HG02973 (cell line): ENCODE data around the gene AP3S1.
"Not testable (repeated sequence)": the region's sequence is repeated elsewhere in the genome, so short reads cannot be mapped to it uniquely, and the experiment has no call there.

ENCODE experiments used
- ATAC-seq: cut with Tn5 transposase; IDR thresholded peaks from one replicate; pipeline ENCODE4 v1.9.1; 2021; ENCODE audit warnings: moderate library complexity; ENCODE audit not compliant: unreplicated experiment

Gene AP3S1

DNA sequence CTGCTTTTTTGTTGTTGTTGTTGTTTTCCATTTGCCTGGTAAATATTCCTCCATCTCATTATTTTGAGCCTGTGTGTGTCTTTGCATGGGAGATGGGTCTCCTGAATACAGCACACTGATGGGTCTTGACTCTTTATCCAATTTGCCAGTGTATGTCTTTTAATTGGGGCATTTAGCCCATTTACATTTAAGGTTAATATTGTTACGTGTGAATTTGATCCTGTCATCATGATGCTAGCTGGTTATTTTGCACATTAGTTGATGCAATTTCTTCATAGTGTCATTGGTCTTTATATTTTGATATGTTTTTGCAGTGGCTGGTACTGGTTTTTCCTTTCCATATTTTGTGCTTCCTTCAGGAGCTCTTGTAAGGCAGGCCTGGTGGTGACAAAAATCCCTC lies 16.8 kb upstream of the AP3S1 start:
- not testable (repeated sequence) for ATAC-seq

DNA sequence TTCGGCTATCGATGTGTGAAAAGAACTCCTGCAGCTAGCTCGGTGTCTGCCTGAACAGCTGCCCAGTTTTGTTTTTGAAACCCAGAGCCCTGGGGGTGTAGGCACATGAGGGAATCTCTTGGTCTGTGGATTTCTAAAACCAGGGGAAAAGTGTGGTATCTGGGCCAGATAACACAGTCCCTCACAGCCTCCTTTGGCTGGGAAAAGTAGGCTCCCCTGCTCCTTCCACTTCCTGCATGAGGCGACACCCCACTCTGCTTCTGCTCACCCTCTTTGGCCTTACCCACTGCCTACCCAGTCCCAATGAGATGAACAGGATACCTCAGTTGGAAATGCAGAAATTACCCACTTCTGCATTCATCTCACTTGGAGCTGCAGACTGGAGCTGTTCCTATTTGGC lies 15.8 kb upstream of the AP3S1 start:
- no peak for ATAC-seq

DNA sequence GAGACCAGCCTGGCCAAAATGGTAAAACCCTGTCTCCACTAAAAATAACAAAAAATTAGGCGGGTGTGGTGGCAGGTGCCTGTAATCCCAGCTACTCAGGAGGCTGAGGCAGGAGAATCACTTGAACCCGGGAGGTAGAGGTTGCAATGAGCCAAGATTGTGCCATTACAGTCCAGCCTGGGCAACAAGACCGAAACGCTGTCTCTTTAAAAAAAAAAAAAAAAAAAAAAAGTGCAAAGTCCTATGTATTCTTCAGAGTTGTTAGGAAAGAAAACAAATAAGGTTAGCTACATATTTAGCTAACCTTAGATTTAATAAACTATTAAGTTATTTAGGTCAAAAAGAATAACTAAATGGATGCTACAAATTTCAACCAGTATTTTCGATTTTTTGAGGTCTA lies 11.8 kb upstream of the AP3S1 start:
- ATAC-seq = no peak

DNA sequence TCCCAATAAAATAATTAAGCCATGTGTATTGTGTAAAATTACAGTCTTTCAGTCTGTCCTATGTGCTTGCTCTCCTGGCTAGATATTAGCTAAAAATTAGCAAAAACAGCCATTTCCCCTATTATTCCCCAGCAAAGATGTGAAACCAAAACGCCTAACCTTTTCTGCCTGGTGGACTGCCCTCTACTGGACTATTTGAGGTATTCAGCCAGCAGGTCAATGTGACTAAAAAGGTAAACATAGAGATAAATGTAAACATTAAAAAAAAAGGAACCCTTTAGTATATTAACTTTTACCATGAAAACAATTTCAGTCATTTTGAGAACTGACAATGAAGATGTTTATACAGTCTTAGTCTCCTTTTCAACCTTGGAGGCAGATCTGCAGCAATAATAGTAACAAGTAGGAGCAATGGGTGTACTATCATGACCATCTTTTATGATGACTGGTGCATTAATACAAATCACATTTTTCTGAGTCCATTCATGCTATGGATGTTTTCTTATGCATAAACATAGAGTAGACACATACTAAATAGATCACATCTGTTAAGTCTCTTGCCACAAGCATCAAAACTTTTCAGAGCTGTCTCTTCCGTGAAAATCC lies 10.5 kb upstream of the AP3S1 start:
- ATAC-seq = peak; percentile 69

DNA sequence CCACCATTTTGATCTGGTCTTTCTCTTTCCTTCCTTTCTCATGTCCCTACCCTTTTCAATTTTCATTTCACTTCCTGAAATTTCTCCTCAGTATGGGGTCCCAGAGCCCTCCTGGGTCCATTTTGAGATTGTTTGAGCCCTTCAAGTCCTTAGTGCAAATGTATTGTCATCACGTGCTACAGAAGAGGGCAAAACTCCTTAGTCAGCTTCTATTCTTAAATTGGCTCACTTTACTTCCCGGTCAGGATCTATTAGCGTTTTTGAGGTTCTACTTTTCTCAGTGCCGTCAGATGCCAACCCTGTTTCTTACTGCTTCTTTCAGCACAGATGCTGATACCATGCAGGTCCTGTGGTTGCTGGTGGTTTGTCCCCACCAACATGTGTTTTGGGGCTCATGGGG lies 6.3 kb upstream of the AP3S1 start:
- no peak for ATAC-seq

DNA sequence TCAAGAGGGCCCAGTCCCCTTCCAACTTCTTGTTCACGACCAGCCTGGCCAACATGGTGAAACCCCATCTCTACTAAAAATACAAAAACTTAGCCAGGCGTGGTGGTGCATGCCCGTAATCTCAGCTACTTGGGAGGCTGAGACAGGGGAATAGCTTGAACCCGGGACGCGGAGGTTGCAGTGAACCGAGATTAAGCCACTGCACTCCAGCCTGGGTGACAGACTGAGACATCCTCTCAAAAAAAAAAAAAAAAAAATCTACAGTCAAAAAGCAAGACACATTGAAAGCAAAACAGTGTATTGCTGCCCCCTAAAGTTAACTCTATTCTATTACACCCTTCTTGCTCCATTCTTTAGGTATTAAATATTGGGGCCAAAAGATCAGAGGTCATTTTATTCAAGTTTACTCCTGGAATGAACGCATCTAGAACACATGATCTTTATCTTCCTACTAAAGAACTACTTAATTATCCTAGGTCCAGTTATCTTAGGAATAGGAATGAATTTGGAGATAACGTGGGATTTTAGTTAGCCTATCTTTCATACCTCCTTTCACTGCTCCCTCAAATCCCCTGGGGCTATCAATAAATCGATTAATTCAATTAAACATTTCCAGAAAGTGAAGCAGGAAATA lies 2.7 kb upstream of the AP3S1 start:
- ATAC-seq = no peak

DNA sequence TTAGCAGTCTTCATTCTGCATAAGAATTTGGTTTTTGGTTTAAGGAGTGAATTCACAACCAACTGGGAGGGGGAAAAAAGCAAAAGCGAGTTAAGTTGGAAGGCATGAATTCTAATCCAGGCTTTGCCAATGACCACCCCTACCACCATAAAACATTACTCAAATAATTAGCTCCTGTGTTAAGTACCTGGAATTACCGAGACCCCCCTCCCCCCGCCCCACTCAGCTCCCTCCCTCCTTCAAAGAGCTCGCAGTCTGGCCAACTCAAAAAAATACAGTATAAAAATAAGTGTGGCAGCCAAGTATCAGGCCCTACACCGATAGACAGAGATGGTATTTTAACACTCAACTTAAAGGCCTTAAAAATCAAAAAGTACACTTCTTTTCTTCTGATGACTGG lies 862 bp upstream of the AP3S1 start:
- no peak for ATAC-seq

DNA sequence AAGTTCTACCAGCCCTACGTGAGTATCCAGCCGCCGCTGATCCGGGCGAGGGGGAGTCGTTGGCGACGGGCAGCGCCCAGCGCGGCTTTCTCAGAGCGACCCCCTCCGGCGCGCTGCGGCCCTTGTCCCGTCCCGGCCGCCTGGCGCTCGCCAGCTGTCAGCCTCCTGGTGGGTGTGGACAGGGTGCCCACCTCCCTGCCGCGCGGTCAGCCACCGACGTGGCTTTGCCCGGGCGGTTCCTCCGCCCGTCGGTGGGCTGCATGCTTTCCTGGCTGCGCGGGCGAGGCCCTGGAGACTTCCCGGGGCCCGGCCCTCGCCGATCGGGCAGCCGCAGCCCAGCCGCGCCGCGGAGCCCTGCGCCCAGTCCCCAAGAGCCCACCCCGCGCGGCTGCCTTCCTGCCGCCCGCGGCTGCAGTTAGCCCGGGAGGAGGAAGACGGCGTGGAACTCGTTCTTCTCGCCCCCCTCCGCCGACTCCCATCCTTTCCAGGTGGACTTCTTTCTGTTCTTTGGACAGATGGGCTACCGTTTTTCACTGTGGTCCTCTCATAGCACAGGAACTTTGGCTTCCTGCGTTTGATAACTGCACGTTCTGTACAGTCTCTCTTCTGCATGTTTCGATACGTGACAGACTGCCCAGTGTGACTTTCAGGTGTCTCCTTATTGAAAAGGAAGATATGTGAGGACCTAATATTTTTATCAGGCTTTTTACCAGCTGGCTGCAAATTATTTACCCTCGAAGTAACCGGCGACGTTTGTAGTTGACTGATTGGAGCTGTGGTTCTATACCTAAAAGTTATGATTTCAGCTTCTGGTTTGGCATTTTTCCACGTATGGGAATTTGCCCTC lies 577 bp downstream of the AP3S1 start:
- ATAC-seq = peak; percentile 29

DNA sequence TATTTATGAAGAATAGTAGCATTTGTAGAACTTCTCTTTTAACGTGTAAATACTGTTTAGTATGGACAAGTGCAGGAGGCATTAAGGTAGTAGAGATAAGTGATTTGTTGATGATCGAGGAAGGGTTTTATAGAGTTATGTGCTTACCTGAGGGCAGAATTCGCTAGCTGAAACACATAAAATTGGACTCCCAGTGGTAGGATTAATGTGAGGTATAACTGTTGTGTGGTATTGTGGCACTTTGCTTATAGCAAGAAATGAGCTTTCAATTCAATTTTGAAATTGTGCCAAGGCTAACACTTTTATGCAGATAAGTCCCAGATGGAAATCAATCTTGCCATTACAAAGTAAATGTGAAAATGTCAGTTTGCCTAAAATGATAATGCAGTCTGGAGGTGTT lies 1.2 kb downstream of the AP3S1 start:
- ATAC-seq = no peak

DNA sequence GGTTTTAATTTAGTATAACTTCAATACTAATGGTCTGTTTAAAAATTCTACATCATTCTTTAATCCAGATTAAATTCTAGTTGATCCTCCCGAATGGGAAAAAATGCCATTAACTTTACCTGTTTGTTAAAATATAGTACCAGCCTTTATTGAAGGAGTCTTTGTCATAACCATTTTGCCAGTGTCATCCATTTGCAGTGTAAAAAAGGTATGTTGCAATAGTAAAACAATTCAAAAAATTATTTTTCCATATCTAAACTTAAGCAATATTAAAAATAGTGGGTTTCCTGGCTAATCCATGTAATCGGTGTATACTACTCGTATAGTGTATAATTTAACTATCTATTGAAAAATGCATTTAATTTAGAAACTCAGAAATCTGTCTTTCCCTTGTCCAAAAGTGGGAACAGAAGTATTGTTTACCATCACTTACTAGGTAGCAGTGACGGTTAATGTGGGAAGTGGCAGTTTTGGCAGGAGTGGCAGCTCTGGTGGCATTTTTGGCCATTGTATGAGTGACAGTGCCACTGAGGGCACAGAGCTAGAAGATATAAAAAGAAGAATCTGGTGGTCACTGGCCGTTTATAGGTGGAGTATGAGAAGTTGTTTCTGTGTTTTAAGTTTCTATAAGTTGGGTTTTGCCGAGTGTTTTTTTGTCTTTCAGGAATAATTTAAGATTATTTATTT lies 1.9 kb downstream of the AP3S1 start:
- ATAC-seq = no peak

DNA sequence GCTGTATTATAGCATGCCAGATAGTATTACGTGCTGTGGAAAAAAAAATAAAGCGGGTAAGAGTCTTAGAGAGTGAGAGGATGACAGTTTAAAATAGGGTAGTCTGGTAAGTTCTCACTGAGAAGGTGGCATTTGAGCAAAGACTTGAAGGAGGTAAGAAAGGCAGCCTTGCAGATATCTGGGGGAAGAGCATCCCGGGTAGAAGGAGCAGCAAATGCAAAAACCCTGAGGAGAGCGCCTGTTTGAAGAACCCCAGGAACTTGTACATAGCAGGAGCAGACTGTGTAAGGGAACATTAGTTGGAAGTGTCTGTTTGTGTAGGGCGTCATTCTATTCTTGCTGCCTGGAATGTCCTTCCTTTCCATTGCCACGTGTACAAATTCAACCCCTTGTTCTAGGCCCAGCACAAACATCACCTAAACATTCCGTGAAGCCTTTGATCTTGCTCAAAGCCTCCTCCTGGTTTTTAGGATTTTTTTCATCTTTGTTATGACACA lies 2.6 kb downstream of the AP3S1 start:
- no peak for ATAC-seq

DNA sequence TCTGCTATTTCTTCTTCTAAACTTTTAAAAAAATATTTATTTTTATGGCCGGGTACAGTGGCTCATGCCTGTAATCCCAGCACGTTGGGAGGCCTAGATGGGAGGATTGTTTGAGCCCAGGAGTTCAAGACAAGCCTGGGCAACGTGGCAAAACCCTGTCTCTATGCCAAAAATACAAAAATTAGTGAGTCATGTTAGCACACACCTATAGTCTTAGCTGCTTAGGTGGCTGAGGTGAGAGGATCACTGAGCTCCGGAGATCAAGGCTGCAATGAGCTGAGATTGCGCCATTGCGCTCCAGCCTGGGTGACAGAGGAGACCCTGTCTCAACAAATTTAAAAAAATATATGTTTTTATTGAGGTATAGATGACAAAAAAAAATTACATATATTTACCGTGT lies 5.6 kb downstream of the AP3S1 start:
- no peak for ATAC-seq

DNA sequence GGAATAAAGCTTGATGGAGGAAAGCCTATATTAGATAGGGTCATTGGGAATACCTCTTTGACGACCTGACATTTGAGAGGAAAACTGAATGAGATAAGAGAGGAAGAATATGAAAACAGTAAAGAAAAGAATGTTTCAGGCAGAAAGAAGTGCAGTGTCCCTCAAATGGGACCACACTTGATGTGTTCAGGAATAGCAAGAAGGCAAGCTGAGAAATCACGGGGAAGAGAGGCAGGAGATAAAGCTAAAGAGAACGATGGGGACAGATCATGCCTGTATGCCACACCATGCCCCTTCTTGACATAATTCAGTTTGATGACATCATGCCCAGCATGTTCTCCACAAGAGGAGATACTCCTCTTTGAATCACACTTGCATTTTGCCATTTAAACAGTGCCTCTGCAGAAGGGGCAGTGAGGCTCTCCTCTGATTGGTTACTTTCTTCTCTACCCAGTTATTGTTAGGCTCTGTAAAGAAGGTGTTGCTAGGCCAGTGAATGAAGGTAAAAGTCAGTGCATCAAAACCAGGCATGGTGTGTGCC lies 7.6 kb downstream of the AP3S1 start:
- no peak for ATAC-seq

DNA sequence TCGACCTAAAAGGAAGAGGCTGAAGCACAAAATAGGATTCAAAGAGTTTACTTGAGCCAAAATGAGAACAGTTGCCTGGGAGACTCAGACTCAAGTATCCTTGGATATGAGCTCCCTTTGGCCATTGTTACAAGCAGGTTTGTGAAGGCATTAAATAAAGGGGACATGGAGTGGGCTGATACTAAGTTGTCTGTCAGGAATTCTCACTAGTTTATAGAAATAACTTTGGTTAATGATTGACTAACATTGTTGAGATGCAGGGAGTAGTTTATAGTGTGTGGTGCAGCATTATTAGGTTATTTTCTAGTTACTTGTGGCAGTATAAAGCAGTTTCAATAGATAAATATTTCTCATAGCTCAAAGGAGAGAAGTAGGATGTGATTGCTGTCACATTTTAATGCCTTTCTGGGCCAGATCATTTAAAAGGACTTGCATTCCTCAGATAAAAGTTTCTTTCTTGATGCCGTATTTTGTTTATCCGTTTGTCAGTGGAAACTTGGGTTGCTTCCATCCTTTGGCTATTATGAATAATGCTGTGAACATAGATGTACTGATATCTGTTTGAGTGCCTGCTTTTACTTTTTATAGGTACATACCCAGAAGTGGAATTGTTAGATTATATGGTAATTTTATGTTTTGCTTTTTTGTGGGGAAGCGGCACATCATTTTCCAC lies 9.1 kb downstream of the AP3S1 start:
- ATAC-seq = no peak

DNA sequence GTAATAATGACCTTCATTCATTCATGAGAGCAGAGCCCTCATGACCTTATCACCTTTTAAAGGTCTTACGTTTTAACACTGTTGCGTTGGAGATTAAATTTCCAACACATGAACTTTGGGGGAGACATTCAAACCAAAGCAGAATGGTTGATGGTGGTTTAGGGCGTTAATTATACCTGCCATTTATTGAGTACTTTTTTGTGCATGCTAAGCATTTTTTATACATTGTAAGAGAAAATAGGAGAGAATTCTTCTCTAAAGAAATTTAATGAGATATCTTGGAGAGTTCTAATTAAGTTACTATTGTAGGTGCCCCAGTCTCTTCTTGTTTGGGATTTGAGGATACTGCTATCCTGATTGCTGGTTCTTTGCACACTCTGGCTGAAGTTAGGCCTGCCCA lies 12.4 kb downstream of the AP3S1 start:
- no peak for ATAC-seq

DNA sequence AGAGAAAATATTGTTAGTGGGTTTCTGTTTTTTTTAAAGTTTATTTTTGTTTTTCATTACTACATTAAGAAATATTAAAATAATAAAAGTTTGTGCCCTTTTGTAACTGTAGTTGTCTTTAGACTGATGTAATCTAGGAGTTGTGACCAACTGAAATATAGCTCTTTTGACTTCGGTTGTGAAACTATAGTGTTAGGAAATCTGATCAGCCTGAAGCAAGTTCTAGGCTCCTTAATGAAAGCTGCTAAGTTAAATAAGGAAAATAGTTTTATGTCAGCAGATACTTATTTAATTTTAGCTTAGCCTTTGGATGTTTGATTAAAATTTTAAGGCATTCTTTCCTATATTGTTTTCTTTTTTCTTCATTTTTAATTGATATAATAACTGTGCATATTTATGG lies 14.2 kb downstream of the AP3S1 start:
- no peak for ATAC-seq

DNA sequence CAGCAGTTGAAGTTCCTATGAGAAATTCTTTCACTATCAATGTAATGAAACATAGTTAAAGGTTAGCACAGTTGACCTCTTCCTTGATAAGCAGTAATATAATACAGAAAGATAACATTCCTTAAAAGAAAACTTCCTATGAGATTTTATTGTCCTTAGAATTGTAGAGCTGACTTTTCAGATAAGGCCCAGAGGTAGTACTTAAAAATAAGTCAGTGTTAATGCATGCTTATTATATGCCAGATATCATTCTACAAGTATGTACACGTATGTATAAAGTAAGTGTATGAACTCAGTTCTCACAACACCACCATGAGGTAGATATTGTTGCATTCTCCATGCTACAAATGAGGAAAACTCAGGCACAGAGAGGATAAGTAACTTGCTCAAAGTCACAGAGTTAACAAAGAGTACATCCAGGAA lies 15.3 kb downstream of the AP3S1 start:
- no peak for ATAC-seq

DNA sequence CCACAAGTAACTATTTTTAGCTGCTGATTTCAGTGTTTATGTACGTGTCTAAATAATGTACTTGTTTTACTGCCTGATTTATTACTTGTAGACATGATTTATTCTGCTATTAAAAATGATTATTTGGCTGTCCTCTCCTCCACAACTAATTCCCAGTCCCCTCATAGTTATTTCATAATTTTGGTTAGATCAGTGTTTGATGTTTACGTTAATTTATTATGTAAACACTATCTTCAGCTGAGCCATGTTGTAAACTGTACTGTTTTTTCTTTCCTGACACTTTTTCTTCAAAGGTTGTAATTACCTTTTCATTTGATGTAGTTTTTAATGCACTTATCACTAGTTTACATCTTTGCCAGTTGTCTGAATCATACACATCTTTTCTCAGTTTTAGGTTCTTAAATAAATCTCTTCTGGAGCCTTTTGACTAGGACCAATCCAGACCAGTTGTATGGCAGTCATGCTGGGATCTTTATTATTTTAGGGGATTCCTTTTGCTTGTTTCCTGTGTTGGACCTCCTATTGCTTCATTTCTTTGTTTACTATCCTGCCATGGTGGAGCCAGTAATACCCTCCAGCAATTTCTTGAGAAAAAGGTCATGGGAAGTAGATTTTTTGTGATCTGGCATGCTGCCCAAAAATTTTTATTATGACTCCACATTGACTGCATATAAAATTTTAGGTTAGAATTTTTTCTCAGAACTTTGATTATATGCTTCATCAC lies 16.1 kb downstream of the AP3S1 start:
- ATAC-seq = no peak

DNA sequence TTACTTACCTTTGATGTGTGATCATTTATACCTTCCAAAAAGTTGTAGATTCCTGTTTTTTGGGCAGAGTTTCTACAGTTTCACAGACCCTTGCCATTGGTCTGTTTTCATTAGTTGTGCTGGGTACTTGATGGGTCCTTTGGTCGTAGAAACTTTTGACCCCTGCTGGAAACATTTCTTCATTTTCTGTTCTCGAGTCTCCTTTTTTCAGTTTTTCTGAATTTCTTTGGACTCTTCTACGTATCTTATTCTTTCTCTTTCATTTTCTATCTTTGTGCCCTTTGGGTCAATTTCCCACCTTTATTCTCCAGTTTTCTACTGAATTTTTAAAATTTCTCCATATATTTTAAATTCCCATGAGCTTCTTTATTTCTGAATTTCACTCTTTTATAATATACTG lies 16.7 kb downstream of the AP3S1 start:
- ATAC-seq = no peak

DNA sequence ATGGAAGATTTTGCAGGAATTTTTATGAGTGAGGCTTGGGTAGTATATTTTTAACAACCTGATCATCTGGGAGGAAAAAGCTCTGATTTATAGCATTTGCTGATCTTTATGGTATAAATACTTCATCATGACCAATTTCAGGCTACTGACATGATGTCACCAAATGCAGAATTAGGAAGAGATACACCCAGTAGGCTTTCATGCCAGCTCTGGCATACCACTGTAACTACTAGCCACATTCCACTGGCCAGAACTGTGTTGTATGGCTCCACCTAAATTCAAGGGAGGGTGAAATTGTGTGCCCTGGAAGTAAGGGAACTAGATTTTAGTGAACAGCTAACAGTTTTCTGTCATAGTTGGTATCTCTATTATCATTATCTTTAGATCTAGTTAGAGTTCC lies 17.6 kb downstream of the AP3S1 start:
- no peak for ATAC-seq
